Right lobe of liver (tissue), 4 donors: ENCODE measurements around the gene ULK4.

Source experiments
- CTCF ChIP-seq, 4 donors: fragments of 200-600 bp in 3 of 4; fragments of 450-650 bp in 1 of 4; IDR thresholded peaks; one replicate each; pipeline versions ENCODE4 v1.5.1 to v1.8.0; 2016 to 2022; ENCODE audit warnings: antibody characterized with exemption in 4 of 4, mild to moderate bottlenecking in 2 of 4
- POLR2A ChIP-seq: fragments of 450-650 bp; IDR thresholded peaks from one replicate; pipeline ENCODE4 v1.6.1; 2017; ENCODE audit warnings: antibody characterized with exemption, mild to moderate bottlenecking
- donor health status: DM: no; HTN: no; CAD: no.
- donor health status: DM: no; HTN: no; CAD: no.
- donor health status: DM: no; HTN: yes; CAD: no.

GRCh38 chr3:41202075-41202833 is 759.6 kb downstream of the ULK4 start:
- no peak for TF ChIP-seq CTCF (IDR thresholded peaks at IDR 0.05)
- no peak for TF ChIP-seq POLR2A
